Endodermal cell (in vitro differentiated cells): ENCODE measurements around the gene MRPL18. TPM values are rescaled to one million over a fixed set of nuclear protein-coding genes. Genes with fewer than 3 reads are reported as not detected.

ENCODE experiments used
- DNase-seq: peaks from one replicate; pipeline ENCODE4 v3.0.0-alpha.2; 2017
- H3K27ac ChIP-seq: 2 replicates; pipeline ENCODE4 v1.5.1; 2013; ENCODE audit warnings: mild to moderate bottlenecking, low read depth, low read length, moderate library complexity
- H3K27me3 ChIP-seq: 2 replicates; pipeline ENCODE4 v1.6.1; 2013; ENCODE audit warnings: mild to moderate bottlenecking, low read length, moderate library complexity; ENCODE audit not compliant: insufficient read depth, control insufficient read depth, poor library complexity, severe bottlenecking
- H3K36me3 ChIP-seq: 2 replicates; pipeline ENCODE4 v1.7.0; 2013; ENCODE audit warnings: mild to moderate bottlenecking, low read length, moderate library complexity; ENCODE audit not compliant: control insufficient read depth, insufficient read depth
- H3K4me1 ChIP-seq: one replicate; pipeline ENCODE4 v1.7.0; 2013; ENCODE audit warnings: low read length; ENCODE audit not compliant: control insufficient read depth, insufficient read depth
- H3K4me3 ChIP-seq: 2 replicates; pipeline ENCODE4 v1.5.1; 2013; ENCODE audit warnings: mild to moderate bottlenecking, low read length, moderate library complexity
- H3K9ac ChIP-seq: 2 replicates; pipeline ENCODE4 v1.6.1; 2013; ENCODE audit warnings: mild to moderate bottlenecking, low read length, moderate library complexity; ENCODE audit not compliant: poor library complexity, severe bottlenecking; ENCODE audit errors: extremely low read depth
- H3K9me3 ChIP-seq: 2 replicates; pipeline ENCODE4 v1.6.1; 2013; ENCODE audit warnings: mild to moderate bottlenecking, low read length, moderate library complexity; ENCODE audit not compliant: control insufficient read depth
- H3K27ac Mint-ChIP-seq: 2 replicates; pipeline ENCODE4 v1.8.0; 2020; ENCODE audit warnings: mixed read lengths
- H3K27me3 Mint-ChIP-seq: 2 replicates; pipeline ENCODE4 v1.8.0; 2021; ENCODE audit warnings: mild to moderate bottlenecking, mixed read lengths; ENCODE audit not compliant: insufficient read depth
- H3K36me3 Mint-ChIP-seq: 2 replicates; pipeline ENCODE4 v1.8.0; 2020; ENCODE audit warnings: low read depth, mixed read lengths
- H3K4me1 Mint-ChIP-seq: 2 replicates; pipeline ENCODE4 v1.8.0; 2020; ENCODE audit warnings: mixed read lengths
- H3K4me3 Mint-ChIP-seq: 2 replicates; pipeline ENCODE4 v1.8.0; 2020; ENCODE audit warnings: mild to moderate bottlenecking, moderate library complexity, mixed read lengths
- H3K9me3 Mint-ChIP-seq: 2 replicates; pipeline ENCODE4 v1.8.0; 2020; ENCODE audit warnings: mild to moderate bottlenecking, mixed read lengths
- WGBS, 2 experiments: methylation state at CpG; one replicate each; pipeline versions ENCODE4 v1.1.5 to v1.1.7; 2013; ENCODE audit warnings: missing lambda C conversion rate in 2 of 2, mixed read lengths in 1 of 2; ENCODE audit not compliant: insufficient coverage in 1 of 2, insufficient read length in 1 of 2; 5-methylcytosine and 5-hydroxymethylcytosine counted together
- total RNA-seq, 2 donors: library from RNA; stranded (reverse); fragmentation: NEBNext Ultra II Directional in 1 of 2; extraction: Animal tissue kit (Norgen Biotek cat#: 25700) in 1 of 2; gene quantifications; 2 replicates in 1 of 2; 3 replicates in 1 of 2; pipeline ENCODE4 v1.2.1, GENCODE V29; 2021
- TF ChIP-seq, protein P1 (sequence below): fragments of 200-600 bp; sonication (generic); conservative IDR thresholded peaks from 2 replicates; pipeline ENCODE4 v1.5.0; 2021; ENCODE audit warnings: antibody characterized with exemption, mild to moderate bottlenecking

MRPL18 gene
- total RNA-seq, 2 donors from 2014 or later: 46.7 to 56.9 TPM

DNA sequence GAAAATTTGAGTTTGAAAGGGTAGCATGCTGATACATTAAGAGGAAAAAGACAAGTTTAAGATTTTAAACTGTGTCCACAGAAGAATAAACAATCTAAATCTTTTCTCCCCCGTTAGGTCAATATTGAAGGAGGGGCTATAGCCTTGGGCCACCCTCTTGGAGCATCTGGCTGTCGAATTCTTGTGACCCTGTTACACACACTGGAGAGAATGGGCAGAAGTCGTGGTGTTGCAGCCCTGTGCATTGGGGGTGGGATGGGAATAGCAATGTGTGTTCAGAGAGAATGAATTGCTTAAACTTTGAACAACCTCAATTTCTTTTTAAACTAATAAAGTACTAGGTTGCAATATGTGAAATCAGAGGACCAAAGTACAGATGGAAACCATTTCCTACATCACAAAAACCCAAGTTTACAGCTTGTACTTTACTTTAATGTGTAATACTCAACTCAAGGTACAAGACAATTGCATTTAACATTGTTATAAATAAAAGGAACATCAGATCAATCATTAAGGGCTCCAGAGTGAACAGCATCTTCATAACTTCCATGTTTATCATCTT lies 11.6 kb upstream of the MRPL18 start:
- Histone ChIP-seq H3K27ac (peak overlapping the region; percentile 7), H3K9ac (no peak overlapping the region), H3K4me1 (no peaks in the 10 kb centered on the region), H3K9me3 (no peaks in the 10 kb centered on the region), H3K36me3 (peaks cover 100% of the 10 kb centered on the region), H3K4me3 (no peak overlapping the region), H3K27me3 (no peaks in the 10 kb centered on the region)
- Mint-ChIP-seq H3K27ac (no peak overlapping the region), H3K36me3 (peaks cover 90% of the 10 kb centered on the region), H3K27me3 (no peaks in the 10 kb centered on the region), H3K4me1 (no peaks in the 10 kb centered on the region), H3K4me3 (no peak overlapping the region), H3K9me3 (no peaks in the 10 kb centered on the region)
- 94% methylated on average over 3 of the region's 3 CpGs; no CpG with 5 or more reads in 1 of the 2 experiments for WGBS, 2 experiments
- TF ChIP-seq, protein P1, sequence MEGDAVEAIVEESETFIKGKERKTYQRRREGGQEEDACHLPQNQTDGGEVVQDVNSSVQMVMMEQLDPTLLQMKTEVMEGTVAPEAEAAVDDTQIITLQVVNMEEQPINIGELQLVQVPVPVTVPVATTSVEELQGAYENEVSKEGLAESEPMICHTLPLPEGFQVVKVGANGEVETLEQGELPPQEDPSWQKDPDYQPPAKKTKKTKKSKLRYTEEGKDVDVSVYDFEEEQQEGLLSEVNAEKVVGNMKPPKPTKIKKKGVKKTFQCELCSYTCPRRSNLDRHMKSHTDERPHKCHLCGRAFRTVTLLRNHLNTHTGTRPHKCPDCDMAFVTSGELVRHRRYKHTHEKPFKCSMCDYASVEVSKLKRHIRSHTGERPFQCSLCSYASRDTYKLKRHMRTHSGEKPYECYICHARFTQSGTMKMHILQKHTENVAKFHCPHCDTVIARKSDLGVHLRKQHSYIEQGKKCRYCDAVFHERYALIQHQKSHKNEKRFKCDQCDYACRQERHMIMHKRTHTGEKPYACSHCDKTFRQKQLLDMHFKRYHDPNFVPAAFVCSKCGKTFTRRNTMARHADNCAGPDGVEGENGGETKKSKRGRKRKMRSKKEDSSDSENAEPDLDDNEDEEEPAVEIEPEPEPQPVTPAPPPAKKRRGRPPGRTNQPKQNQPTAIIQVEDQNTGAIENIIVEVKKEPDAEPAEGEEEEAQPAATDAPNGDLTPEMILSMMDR: no peak
- DNase-seq: no peak

DNA sequence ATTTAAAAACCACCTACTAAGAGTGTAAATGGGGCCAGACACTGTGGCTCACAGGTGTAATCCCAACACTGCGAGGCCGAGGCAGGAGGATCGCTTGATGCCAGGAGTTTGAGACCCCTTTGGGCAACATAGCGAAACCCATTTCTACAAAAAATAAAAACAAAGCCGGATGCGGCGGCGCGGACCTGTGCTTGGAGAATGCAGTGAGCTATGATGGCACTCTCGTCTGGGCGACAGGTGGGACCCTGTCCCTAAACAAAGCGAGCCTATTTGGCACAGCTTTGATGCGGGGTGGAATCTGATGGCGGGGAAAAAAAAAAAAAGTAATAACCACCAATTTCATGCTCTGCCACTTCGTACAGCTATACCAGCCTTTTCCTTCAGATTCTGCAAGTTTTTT lies 2.0 kb upstream of the MRPL18 start:
- peaks cover 62% of the 10 kb centered on the region for H3K36me3 ChIP-seq
- no peak for DNase-seq
- peaks cover 3% of the 10 kb centered on the region for H3K4me1 ChIP-seq
- H3K36me3 Mint-ChIP-seq: peaks cover 64% of the 10 kb centered on the region
- H3K4me3 ChIP-seq: peak overlapping the region; percentile 96
- WGBS, 2 experiments: 33 to 35% methylated on average over 3 to 15 of the region's 15 CpGs
- no peaks in the 10 kb centered on the region for H3K27me3 Mint-ChIP-seq
- TF ChIP-seq, protein P1: no peak
- H3K9ac ChIP-seq: peak overlapping the region; percentile 89
- H3K9me3 ChIP-seq: no peaks in the 10 kb centered on the region
- no peaks in the 10 kb centered on the region for H3K9me3 Mint-ChIP-seq
- H3K4me1 Mint-ChIP-seq: peaks cover 28% of the 10 kb centered on the region
- no peaks in the 10 kb centered on the region for H3K27me3 ChIP-seq
- H3K27ac ChIP-seq: no peak overlapping the region
- H3K27ac Mint-ChIP-seq: peak overlapping the region; percentile 85
- H3K4me3 Mint-ChIP-seq: peak overlapping the region; percentile 97

DNA sequence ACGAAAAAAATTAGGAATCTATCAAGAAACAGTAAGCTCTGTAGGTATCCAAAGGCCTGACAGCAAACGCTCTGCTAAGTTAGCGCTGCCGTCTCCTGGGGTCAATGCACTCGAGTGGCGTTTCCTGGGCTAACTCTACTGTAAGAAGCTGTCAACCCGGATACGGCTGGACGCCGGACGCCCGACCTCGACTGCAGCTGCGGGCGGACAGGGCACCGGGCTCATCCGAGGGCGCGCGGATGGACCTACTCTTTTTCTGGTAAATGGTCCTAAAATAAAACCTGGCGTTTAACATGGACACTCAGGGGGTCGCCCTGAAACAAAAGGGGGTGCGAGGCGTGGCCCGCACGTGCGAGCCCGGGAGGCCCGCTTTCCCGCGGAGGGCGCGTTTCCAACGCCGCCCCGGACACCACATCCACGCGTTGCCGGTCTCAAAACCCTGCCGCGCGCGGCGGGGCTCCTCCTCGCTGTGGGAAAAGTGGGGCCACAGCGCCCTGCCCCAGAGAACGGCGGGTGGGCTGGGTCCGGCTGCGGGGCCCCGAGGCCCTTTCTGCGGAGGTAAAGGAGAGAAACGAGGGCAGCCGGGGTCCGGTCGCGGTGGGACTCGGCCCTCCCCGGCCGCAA lies 1.4 kb upstream of the MRPL18 start:
- H3K27ac ChIP-seq: peak overlapping the region; percentile 81
- H3K4me1 ChIP-seq: peaks cover 3% of the 10 kb centered on the region
- H3K27me3 ChIP-seq: no peaks in the 10 kb centered on the region
- no peaks in the 10 kb centered on the region for H3K9me3 ChIP-seq
- H3K36me3 Mint-ChIP-seq: peaks cover 64% of the 10 kb centered on the region
- H3K27ac Mint-ChIP-seq: peak overlapping the region; percentile 85
- H3K27me3 Mint-ChIP-seq: no peaks in the 10 kb centered on the region
- DNase-seq: peak; percentile 65
- peaks cover 28% of the 10 kb centered on the region for H3K4me1 Mint-ChIP-seq
- peak overlapping the region; percentile 97 for H3K4me3 Mint-ChIP-seq
- 1% methylated on average over 31 to 60 of the region's 60 CpGs for WGBS, 2 experiments
- H3K9ac ChIP-seq: peak overlapping the region; percentile 89
- TF ChIP-seq, protein P1: no peak
- H3K4me3 ChIP-seq: peak overlapping the region; percentile 96
- H3K36me3 ChIP-seq: peaks cover 61% of the 10 kb centered on the region
- H3K9me3 Mint-ChIP-seq: no peaks in the 10 kb centered on the region
